Small intestine (tissue), 7 donors: ENCODE data around the gene RUNX1. TPM values are rescaled to one million over a fixed set of nuclear protein-coding genes. Genes with fewer than 3 reads are reported as not detected.

Source experiments
- DNase-seq, 2 donors: peaks; one replicate each; pipeline versions ENCODE4 v3.0.0 to v3.0.0-alpha.2; 2013
- FAIRE-seq: peaks from 2 replicates; lab custom pipeline; 2012; peaks lifted over from hg19 to GRCh38; lab: Jason Lieb, UNC
- H3K27ac ChIP-seq, 3 donors: one replicate each; pipeline ENCODE4 v1.5.1; 2013; ENCODE audit warnings: low read length in 2 of 3, mild to moderate bottlenecking in 2 of 3, control low read depth in 1 of 3, inconsistent platforms in 1 of 3, low read depth in 1 of 3, moderate library complexity in 1 of 3
- H3K27me3 ChIP-seq, 3 donors: one replicate each; pipeline ENCODE4 v1.6.1; 2013; ENCODE audit warnings: low read length in 3 of 3, inconsistent platforms in 1 of 3; ENCODE audit not compliant: control insufficient read depth in 3 of 3, insufficient read depth in 3 of 3
- H3K36me3 ChIP-seq, 3 donors: one replicate each; pipeline ENCODE4 v1.6.1; 2013; ENCODE audit warnings: low read length in 3 of 3, inconsistent platforms in 1 of 3, low read depth in 1 of 3, mild to moderate bottlenecking in 1 of 3, moderate library complexity in 1 of 3; ENCODE audit not compliant: control insufficient read depth in 3 of 3, insufficient read depth in 2 of 3
- H3K4me1 ChIP-seq, 3 donors: one replicate each; pipeline ENCODE4 v1.6.1; 2013; ENCODE audit warnings: low read length in 2 of 3, inconsistent platforms in 1 of 3, low read depth in 1 of 3, mild to moderate bottlenecking in 1 of 3, moderate library complexity in 1 of 3; ENCODE audit not compliant: control insufficient read depth in 3 of 3, insufficient read depth in 2 of 3
- H3K4me3 ChIP-seq, 3 donors: one replicate each; pipeline ENCODE4 v1.5.1; 2013; ENCODE audit warnings: low read length in 3 of 3, control low read depth in 1 of 3, inconsistent platforms in 1 of 3, low read depth in 1 of 3, mild to moderate bottlenecking in 1 of 3, moderate library complexity in 1 of 3
- H3K9me3 ChIP-seq, 2 donors: one replicate each; pipeline ENCODE4 v1.6.1; 2013; ENCODE audit warnings: low read depth in 1 of 2, low read length in 1 of 2; ENCODE audit not compliant: control insufficient read depth in 2 of 2, insufficient read depth in 1 of 2
- WGBS, 3 donors: extraction: QIAGEN DNeasy Blood & Tissue Kit; methylation state at CpG; one replicate each; pipeline ENCODE4 v1.1.7; 2013; 5-methylcytosine and 5-hydroxymethylcytosine counted together
- polyA plus RNA-seq, 4 donors: library from polyadenylated mRNA; stranded (reverse) in 3 of 4; unstranded in 1 of 4; fragments of 200-250 nt in 3 of 4; fragments of 120-200 nt in 1 of 4; gene quantifications; one replicate each; pipeline versions ENCODE4 v1.2.1 to v1.2.3, GENCODE V29; 2013
- donor health status: healthy with polysubstance abuse.
- donor health status: control.
- donor health status: control.
- donor health status: Bipolar disorder and iron deficiency.
- donor health status: healthy.

The RUNX1 gene
- polyA plus RNA-seq, 4 donors, result 2.5 to 6.2 (median 4.5) TPM

GRCh38 chr21:35086357-35086756 is 37.3 kb upstream of the RUNX1 start:
- H3K4me1 ChIP-seq, result no peaks in the 10 kb centered on the region
- no peak for FAIRE-seq
- H3K9me3 ChIP-seq, result no peaks in the 10 kb centered on the region
- WGBS, 3 donors, result 65 to 75% (median 75%) methylated on average over 2 of the region's 2 CpGs
- no peaks in the 10 kb centered on the region for H3K36me3 ChIP-seq
- no peaks in the 10 kb centered on the region for H3K27me3 ChIP-seq
- DNase-seq, result no peak
- no peak overlapping the region for H3K4me3 ChIP-seq
- H3K27ac ChIP-seq, result no peak overlapping the region

GRCh38 chr21:35084869-35085268 is 35.8 kb upstream of the RUNX1 start:
- no peak for FAIRE-seq
- DNase-seq, result no peak
- H3K27me3 ChIP-seq, result no peaks in the 10 kb centered on the region
- no peaks in the 10 kb centered on the region for H3K4me1 ChIP-seq
- H3K4me3 ChIP-seq, result no peak overlapping the region
- no peaks in the 10 kb centered on the region for H3K9me3 ChIP-seq
- H3K36me3 ChIP-seq, result no peaks in the 10 kb centered on the region
- no peak overlapping the region for H3K27ac ChIP-seq
- WGBS, 3 donors, result 54 to 72% (median 65%) methylated on average over 3 of the region's 3 CpGs

- WGBS, 3 donors, result 80 to 88% (median 86%) methylated on average over 3 of the region's 3 CpGs
- FAIRE-seq (no peak), DNase-seq (no peak)
- Histone ChIP-seq H3K36me3 (no peaks in the 10 kb centered on the region), H3K27ac (no peak overlapping the region), H3K27me3 (no peaks in the 10 kb centered on the region), H3K9me3 (no peaks in the 10 kb centered on the region), H3K4me3 (no peak overlapping the region), H3K4me1 (no peaks in the 10 kb centered on the region)
These were observed 34.1 kb upstream of the RUNX1 start for GRCh38 chr21:35083246-35083645.

GRCh38 chr21:35081861-35082260 is 32.8 kb upstream of the RUNX1 start:
- no peaks in the 10 kb centered on the region for H3K9me3 ChIP-seq

GRCh38 chr21:35079181-35079580 is 30.1 kb upstream of the RUNX1 start:
- H3K4me1 ChIP-seq, result no peaks in the 10 kb centered on the region
- H3K9me3 ChIP-seq, result peaks cover 0 to 2% of the 10 kb centered on the region in 2 donors
- no peaks in the 10 kb centered on the region for H3K36me3 ChIP-seq
- DNase-seq (no peak), FAIRE-seq (no peak)
- no peak overlapping the region for H3K27ac ChIP-seq
- WGBS, 3 donors, result 68 to 94% (median 82%) methylated on average over 2 to 3 of the region's 3 CpGs
- no peaks in the 10 kb centered on the region for H3K27me3 ChIP-seq
- no peak overlapping the region for H3K4me3 ChIP-seq

More at GRCh38 chr21:35081861-35082260, 32.8 kb upstream of the RUNX1 start:
- no peaks in the 10 kb centered on the region for H3K36me3 ChIP-seq
- no peak overlapping the region for H3K4me3 ChIP-seq
- no peak for FAIRE-seq
- H3K27ac ChIP-seq, result no peak overlapping the region
- no peak for DNase-seq
- H3K4me1 ChIP-seq, result no peaks in the 10 kb centered on the region
- 91 to 97% (median 92%) methylated on average over 2 of the region's 2 CpGs for WGBS, 3 donors
- no peaks in the 10 kb centered on the region for H3K27me3 ChIP-seq

GRCh38 chr21:35077975-35078374 is 28.9 kb upstream of the RUNX1 start:
- DNase-seq (no peak), FAIRE-seq (no peak)
- Histone ChIP-seq H3K9me3 (peaks cover 0 to 4% of the 10 kb centered on the region in 2 donors), H3K27ac (no peak overlapping the region), H3K36me3 (no peaks in the 10 kb centered on the region), H3K4me1 (no peaks in the 10 kb centered on the region), H3K4me3 (no peak overlapping the region), H3K27me3 (no peaks in the 10 kb centered on the region)
- 80 to 91% (median 84%) methylated on average over 4 of the region's 4 CpGs for WGBS, 3 donors

- 93 to 96% (median 94%) methylated on average over 4 of the region's 4 CpGs for WGBS, 3 donors
- DNase-seq, result no peak
- Histone ChIP-seq H3K4me3 (no peak overlapping the region), H3K27ac (no peak overlapping the region), H3K9me3 (peaks cover 0 to 4% of the 10 kb centered on the region in 2 donors), H3K4me1 (no peaks in the 10 kb centered on the region), H3K36me3 (no peaks in the 10 kb centered on the region), H3K27me3 (no peaks in the 10 kb centered on the region)
- no peak for FAIRE-seq
These were observed 28.4 kb upstream of the RUNX1 start for GRCh38 chr21:35077466-35077865.

- peaks cover 0 to 4% of the 10 kb centered on the region in 2 donors for H3K9me3 ChIP-seq
- no peaks in the 10 kb centered on the region for H3K36me3 ChIP-seq
- WGBS, 3 donors, result 53 to 69% (median 62%) methylated on average over 6 of the region's 6 CpGs
- H3K27ac ChIP-seq, result no peak overlapping the region
- H3K4me1 ChIP-seq, result no peaks in the 10 kb centered on the region
- no peaks in the 10 kb centered on the region for H3K27me3 ChIP-seq
- DNase-seq (no peak), FAIRE-seq (no peak)
- no peak overlapping the region for H3K4me3 ChIP-seq
These were observed 26.4 kb upstream of the RUNX1 start for GRCh38 chr21:35075546-35075945.

- WGBS, 3 donors, result 70 to 87% (median 86%) methylated on average over 11 of the region's 11 CpGs
- Histone ChIP-seq H3K4me1 (no peaks in the 10 kb centered on the region), H3K36me3 (no peaks in the 10 kb centered on the region), H3K27me3 (no peaks in the 10 kb centered on the region), H3K4me3 (no peak overlapping the region), H3K27ac (peak overlapping the region in 2 of 3 donors; percentile 29 to 74), H3K9me3 (peaks cover 0 to 4% of the 10 kb centered on the region in 2 donors)
- FAIRE-seq (no peak), DNase-seq (peak in 1 of 2 donors; percentile 29)
These were observed 23.9 kb upstream of the RUNX1 start for GRCh38 chr21:35072960-35073359.
